NCI-H2029 treated with DMSO at 0.1 percent for 48 hours (cell line): ENCODE data around the gene CTNNA1.
"Not testable (repeated sequence)": the region's sequence is repeated elsewhere in the genome, so short reads cannot be mapped to it uniquely, and the experiment has no call there.

Experiments used
- DNase-seq: peaks from one replicate; lab custom pipeline; 2025; lab: John Stamatoyannopoulos, UW

CTNNA1 gene

DNA sequence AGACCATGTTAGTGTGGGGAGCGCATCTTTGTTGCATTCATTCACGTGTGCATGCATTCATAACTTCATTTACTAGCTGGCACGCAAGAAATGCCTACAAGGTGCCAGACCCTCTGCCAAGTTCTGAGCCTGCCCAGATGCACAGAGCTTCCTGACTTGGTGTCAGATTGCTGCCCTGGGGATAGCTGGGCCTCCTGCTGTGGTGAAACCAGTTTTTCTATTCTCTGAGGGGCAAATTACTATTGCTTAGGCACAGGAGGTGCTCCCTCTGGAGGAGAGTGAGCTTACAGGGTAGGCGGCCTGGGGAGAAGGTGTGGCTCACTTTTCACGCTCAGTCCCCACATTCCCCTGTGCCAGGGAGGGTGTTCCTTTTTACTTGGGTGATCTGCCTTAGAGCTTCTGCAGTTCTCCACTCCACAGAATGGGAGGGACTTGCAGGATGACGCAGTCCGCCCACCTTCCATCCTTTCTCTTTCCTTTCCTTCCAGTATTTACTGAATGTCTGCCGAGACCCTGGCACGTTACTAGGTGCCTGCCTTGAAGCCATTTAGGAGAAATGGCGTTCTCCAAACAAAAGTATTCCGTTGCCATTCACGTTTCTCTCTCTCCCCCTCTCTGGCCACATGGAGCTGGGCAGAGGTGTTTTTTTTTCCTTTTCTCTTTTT, 27.9 kb upstream of the CTNNA1 start:
- DNase-seq: peak; percentile 85

DNA sequence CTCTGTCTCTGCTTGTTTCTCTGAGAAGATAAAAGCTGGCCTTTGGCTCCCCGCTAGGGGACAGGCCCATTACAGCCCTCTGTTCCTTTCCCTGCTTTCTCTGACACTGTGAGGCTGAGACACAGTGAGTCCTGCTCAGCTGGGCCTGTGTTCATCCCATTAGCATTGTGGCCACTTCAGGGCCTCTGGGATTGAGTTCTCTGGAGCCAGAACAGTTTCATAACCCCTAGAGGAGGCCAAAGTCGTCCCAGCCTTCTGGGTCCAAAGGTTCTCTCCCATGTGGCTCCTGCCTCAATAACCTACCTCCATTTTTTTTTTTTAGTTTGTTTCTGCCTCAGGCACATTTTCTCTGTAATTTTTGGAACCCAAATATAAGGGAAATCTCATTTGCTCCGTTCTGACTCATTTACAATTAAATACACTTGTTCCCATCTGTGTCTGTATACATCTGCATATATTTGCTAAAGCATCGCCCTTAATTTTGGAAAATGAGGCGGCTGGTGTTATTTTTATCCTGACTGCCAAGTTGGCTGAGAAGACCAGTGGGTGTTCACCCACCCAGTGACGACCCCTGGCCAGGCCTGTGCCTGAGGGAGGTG, 27.3 kb upstream of the CTNNA1 start:
- no peak for DNase-seq

DNA sequence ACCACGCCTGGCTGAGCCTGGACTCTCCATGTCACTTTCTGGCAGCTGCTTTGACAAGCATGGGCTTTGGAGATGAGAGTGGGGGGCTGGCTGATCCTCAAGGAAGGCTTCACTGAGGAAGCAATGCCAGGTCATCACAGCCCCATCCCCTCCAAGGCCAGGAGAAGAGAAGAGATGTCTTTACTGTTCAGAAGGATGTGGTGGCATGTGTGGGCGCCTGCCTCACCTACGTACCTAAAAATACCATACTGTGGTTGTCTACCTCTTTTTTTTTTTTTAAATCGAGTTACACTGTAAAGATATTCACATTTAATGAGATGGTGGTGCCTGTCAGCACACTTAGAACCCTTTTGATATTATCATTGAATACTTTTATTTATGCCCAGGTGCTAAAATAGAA, 26.4 kb upstream of the CTNNA1 start:
- DNase-seq: no peak

- DNase-seq: not testable (repeated sequence)
Measured at GRCh38 chr5:138730496-138730895, 22.7 kb upstream of the CTNNA1 start.

DNA sequence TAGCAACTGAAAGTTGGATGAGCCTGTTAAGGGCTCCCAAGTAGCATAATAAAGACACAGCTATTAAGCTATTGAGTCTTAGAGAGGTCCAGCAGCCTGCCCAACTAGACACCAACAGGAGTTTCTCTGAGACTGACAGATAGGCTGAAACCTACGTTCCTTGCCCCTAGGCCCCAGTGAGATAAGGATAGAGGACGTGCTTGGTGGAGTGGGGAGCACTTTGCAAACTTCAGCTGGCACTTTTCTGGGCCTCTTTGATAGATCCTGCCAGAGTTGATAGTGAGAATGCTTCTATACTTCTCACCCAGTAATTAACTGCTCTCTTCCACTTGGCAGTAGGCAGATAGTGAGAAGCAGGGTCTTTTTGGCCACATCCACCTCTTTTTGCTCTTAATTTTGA, 20.8 kb upstream of the CTNNA1 start:
- DNase-seq: no peak

- no peak for DNase-seq
Measured at GRCh38 chr5:138732933-138733332, 20.3 kb upstream of the CTNNA1 start.

DNA sequence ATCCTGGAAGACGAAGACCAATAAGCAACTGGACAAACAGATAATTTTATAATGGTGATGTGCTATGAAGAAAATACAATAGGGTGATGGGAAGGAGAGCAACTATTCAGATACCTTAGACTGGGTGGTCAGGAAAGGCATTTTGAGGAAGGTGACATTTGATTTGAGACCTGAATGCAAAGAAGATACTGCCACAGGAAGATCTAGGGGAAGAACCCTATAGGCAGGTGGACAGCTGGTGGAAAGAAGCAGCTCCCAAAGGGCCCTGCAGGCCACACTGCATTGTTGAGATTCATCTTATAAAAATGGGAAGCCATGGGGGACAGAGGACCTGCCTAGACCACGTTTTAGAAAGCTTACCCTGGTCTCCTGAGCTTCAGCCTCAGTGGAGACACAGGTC, 19.7 kb upstream of the CTNNA1 start:
- DNase-seq: no peak

DNA sequence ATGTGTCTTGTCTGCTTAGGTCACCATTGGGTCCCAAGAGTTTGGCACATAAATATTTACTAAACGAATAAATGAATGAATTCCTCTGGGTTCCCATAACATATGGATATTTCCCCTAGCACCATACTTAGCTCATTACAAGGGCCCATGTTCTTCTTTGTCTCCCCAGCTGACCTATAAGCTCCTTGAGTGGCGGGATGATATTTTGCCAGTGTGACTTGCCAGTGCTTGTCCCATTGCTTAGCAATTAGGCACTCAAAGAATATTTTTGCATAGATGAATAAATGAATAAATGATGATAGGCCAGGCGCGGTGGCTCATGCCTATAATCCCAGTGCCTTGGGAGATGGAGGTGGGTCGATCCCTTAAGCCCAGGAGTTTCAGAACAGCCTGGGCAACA, 16.9 kb upstream of the CTNNA1 start:
- DNase-seq: no peak

- no peak for DNase-seq
Measured at GRCh38 chr5:138737494-138738265, 15.5 kb upstream of the CTNNA1 start.

GRCh38 chr5:138738399-138738798, 14.8 kb upstream of the CTNNA1 start:
- no peak for DNase-seq

DNA sequence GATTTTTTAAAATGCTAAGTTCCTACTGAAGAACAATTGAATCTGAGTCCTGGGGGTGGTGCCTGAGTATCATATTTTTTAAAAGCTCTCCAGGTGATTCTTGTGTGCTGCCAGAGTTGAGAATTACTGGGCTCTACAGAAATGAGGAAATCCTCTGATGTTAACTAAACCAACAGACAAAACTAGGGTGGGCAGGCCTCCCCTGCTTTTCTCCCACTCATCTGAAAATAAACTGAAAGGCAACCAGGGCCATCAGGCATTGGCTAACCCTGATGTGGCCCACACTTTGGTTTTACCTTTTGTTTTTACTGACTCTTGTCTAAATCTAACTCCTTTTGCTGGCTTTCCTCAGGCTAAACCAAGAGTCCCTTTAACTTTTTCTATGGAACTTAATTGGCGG, 13.3 kb upstream of the CTNNA1 start:
- no peak for DNase-seq

DNA sequence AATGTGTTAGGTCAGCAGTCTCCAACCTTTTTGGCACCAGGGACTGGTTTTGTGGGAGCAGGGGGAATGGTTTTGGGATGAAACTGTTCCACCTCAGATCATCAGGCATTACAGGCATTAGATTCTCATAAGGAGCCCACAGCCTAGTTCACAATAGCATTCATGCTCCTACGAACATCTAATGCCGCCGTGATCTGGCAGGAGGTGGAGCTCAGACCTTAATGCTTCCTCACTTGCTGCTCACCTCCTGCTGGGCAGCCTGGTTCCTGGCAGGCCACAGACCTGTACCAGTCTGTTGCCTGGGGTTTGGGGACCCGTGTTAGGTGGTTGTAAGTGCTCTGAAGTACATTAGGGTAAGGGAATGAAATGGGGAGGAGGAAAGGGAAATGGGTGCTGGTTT, 9.7 kb upstream of the CTNNA1 start:
- no peak for DNase-seq

GRCh38 chr5:138745268-138745667, 8.0 kb upstream of the CTNNA1 start:
- DNase-seq: no peak

DNA sequence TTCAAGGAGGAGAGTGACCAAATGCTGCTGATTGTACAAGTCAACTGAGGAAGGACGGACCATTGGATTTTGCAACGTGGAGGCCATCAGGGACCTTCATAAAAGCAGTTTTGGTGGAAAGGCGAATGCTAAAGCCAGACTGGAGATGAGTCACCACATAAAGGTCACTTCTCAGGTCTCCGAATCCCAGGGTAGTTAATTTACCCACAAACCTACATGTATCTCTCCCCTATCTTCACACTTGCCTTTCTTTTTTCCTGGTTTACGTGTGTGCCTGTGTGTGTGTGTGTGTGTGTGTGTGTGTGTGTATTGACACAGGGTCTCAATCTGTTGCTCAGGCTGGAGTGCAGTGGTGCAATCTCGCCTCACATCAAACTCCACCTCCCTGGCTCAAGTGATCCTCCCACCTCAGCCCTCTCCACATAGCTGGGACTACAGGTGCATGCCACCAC, 4.6 kb upstream of the CTNNA1 start:
- no peak for DNase-seq

GRCh38 chr5:138751344-138751743, 1.9 kb upstream of the CTNNA1 start:
- DNase-seq: not testable (repeated sequence)

DNA sequence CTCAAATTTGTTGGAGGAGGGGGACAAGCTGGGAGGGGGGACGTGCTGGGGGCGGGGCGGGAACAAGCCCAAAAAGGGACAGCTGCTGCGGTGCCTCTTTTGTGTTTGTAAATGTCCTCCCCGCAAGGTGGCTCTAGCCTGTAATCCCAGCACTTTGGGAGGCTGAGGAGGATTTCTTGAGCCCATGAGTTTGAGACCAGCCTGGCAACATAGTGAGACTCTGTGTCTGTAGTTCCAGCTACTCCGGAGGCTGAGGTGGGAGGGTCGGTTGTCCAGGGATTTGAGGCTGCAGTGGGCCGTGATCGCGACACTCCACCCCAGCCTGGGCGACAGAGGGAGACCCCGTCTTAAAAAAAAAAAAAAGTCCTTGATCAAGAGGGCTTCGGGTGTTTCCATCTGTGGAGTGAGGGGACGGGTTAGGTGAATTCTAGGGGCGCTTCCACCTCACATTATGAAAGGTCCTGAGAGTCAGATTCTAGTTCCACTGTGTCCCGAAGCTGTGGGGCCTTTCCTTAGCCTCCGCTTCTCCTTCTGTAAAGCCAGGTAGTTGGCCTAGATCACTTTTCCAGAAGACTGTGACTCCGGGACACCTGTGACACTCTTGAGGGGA, 779 bp upstream of the CTNNA1 start:
- DNase-seq: no peak

GRCh38 chr5:138753794-138754698, 821 bp downstream of the CTNNA1 start:
- peak; percentile 83 for DNase-seq

GRCh38 chr5:138754699-138755057, 1.5 kb downstream of the CTNNA1 start:
- no peak for DNase-seq

DNA sequence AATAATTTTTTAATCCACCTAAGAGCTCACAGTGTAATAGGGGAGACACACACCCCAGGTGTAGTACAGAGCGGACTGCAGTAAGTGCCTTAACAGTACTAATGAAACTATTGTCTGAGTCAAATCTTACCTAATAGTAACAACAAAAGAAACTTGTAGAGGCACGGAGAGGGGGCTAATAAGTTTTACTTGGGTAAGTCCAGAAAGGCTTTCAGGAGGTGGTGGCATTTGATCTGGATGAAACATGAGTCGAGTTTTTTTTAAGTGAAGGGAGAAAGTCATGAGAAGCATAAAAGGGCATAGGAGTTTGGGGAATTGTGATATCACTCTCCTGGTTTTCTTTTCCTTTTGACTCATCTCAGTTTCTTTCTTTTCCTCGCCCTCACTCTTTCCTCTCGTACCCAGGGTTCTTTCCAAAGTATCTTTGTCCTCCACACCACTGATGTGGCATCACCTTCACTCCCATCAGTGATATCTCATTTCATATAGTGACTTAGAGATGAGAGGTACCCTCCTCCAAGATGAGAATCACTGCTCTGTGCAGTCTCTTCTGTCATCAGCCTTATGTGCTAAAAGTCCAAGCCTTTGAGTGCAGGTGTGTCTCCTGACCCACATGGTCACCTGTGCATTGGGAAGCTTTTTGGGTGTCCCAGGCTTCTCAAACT, 2.0 kb downstream of the CTNNA1 start:
- no peak for DNase-seq

- DNase-seq: no peak
Measured at GRCh38 chr5:138757061-138757776, 4.0 kb downstream of the CTNNA1 start.
